ENCODE measurements around the gene SPTBN1. TPM values are rescaled to one million over a fixed set of nuclear protein-coding genes. Genes with fewer than 3 reads are reported as not detected.

Gene SPTBN1
- total RNA-seq, 2 donors from 2014 or later, result 415 to 524 TPM

- no peaks in the 10 kb centered on the region for H3K9me3 ChIP-seq
- no peak for ATAC-seq (ENCODE audit: insufficient number of reproducible peaks, low FRiP score, low read depth)
- no peak overlapping the region for H3K27ac ChIP-seq
- no peaks in the 10 kb centered on the region for H3K27me3 ChIP-seq (replicated peaks; ENCODE audit: insufficient read depth)
- peaks cover 0 to 2% of the 10 kb centered on the region in 2 donors for H3K4me1 ChIP-seq (ENCODE audit: control insufficient read depth in 1 of 2, low read depth in 2 of 2)
- TF ChIP-seq CTCF (IDR thresholded peaks at IDR 0.05), result no peak
- H3K36me3 ChIP-seq, result peaks cover 60% of the 10 kb centered on the region
- no peak for DNase-seq (ENCODE audit: low spot score)
- H3K4me3 ChIP-seq, result no peak overlapping the region
Measured at GRCh38 chr2:54660752-54661151, 204.6 kb downstream of the SPTBN1 start.

- ATAC-seq (ENCODE audit: insufficient number of reproducible peaks, low FRiP score, low read depth) (no peak), DNase-seq (ENCODE audit: low spot score) (no peak)
- TF ChIP-seq CTCF (IDR thresholded peaks at IDR 0.05), result no peak
- Histone ChIP-seq H3K27ac (no peak overlapping the region), H3K4me3 (no peak overlapping the region), H3K27me3 (replicated peaks; ENCODE audit: insufficient read depth) (no peaks in the 10 kb centered on the region), H3K4me1 (ENCODE audit: control insufficient read depth in 1 of 2, low read depth in 2 of 2) (peaks cover 8 to 19% of the 10 kb centered on the region in 2 donors), H3K36me3 (peaks cover 51% of the 10 kb centered on the region), H3K9me3 (no peaks in the 10 kb centered on the region)
Measured at GRCh38 chr2:54663424-54664030, 207.4 kb downstream of the SPTBN1 start.

- Histone ChIP-seq H3K4me1 (ENCODE audit: control insufficient read depth in 1 of 2, low read depth in 2 of 2) (peaks cover 8 to 23% of the 10 kb centered on the region in 2 donors), H3K9me3 (no peaks in the 10 kb centered on the region), H3K36me3 (peaks cover 46% of the 10 kb centered on the region), H3K27me3 (replicated peaks; ENCODE audit: insufficient read depth) (no peaks in the 10 kb centered on the region), H3K4me3 (no peak overlapping the region), H3K27ac (no peak overlapping the region)
- ATAC-seq (ENCODE audit: insufficient number of reproducible peaks, low FRiP score, low read depth) (no peak), DNase-seq (ENCODE audit: low spot score) (no peak)
- no peak for TF ChIP-seq CTCF (IDR thresholded peaks at IDR 0.05)
Measured at GRCh38 chr2:54664238-54664786, 208.2 kb downstream of the SPTBN1 start.

GRCh38 chr2:54665436-54665856, 209.3 kb downstream of the SPTBN1 start:
- ATAC-seq (ENCODE audit: insufficient number of reproducible peaks, low FRiP score, low read depth), result no peak
- DNase-seq (ENCODE audit: low spot score), result no peak

More at GRCh38 chr2:54665436-54665856, 209.3 kb downstream of the SPTBN1 start:
- H3K36me3 ChIP-seq, result peaks cover 36% of the 10 kb centered on the region
- no peaks in the 10 kb centered on the region for H3K9me3 ChIP-seq
- peaks cover 14 to 34% of the 10 kb centered on the region in 2 donors for H3K4me1 ChIP-seq (ENCODE audit: control insufficient read depth in 1 of 2, low read depth in 2 of 2)
- H3K27ac ChIP-seq, result peak overlapping the region; percentile 58 to 65
- no peaks in the 10 kb centered on the region for H3K27me3 ChIP-seq (replicated peaks; ENCODE audit: insufficient read depth)
- no peak overlapping the region for H3K4me3 ChIP-seq
- TF ChIP-seq CTCF (IDR thresholded peaks at IDR 0.05), result no peak
